GM18870 (cell line): Measurements from ENCODE around the gene NEK6.

ENCODE experiments used
- ATAC-seq: cut with Tn5 transposase; IDR thresholded peaks from one replicate; pipeline ENCODE4 v1.9.1; 2021; ENCODE audit warnings: moderate library complexity; ENCODE audit not compliant: unreplicated experiment

The NEK6 gene

GRCh38 chr9:124366476-124367220, 108.9 kb downstream of the NEK6 start:
- no peak for ATAC-seq

- no peak for ATAC-seq
These were observed 110.9 kb downstream of the NEK6 start for GRCh38 chr9:124368692-124369091.

GRCh38 chr9:124369231-124369797, 111.6 kb downstream of the NEK6 start:
- no peak for ATAC-seq

- no peak for ATAC-seq
These were observed 113.3 kb downstream of the NEK6 start for GRCh38 chr9:124370896-124371582.

GRCh38 chr9:124372038-124372437, 114.3 kb downstream of the NEK6 start:
- ATAC-seq: no peak

- ATAC-seq: no peak
These were observed 115.6 kb downstream of the NEK6 start for GRCh38 chr9:124373386-124373785.

- no peak for ATAC-seq
These were observed 116.1 kb downstream of the NEK6 start for GRCh38 chr9:124373851-124374250.

- ATAC-seq: no peak
These were observed 118.0 kb downstream of the NEK6 start for GRCh38 chr9:124375726-124376125.

- ATAC-seq: no peak
These were observed 118.6 kb downstream of the NEK6 start for GRCh38 chr9:124376329-124376728.

GRCh38 chr9:124377551-124378406, 120.0 kb downstream of the NEK6 start:
- ATAC-seq: no peak

GRCh38 chr9:124381170-124381945, 123.6 kb downstream of the NEK6 start:
- no peak for ATAC-seq

GRCh38 chr9:124384210-124384609, 126.5 kb downstream of the NEK6 start:
- no peak for ATAC-seq

- ATAC-seq: no peak
These were observed 127.1 kb downstream of the NEK6 start for GRCh38 chr9:124384846-124385245.

GRCh38 chr9:124385623-124386022, 127.9 kb downstream of the NEK6 start:
- no peak for ATAC-seq

- no peak for ATAC-seq
These were observed 128.5 kb downstream of the NEK6 start for GRCh38 chr9:124386201-124386600.

GRCh38 chr9:124388275-124389048, 130.7 kb downstream of the NEK6 start:
- ATAC-seq: no peak

GRCh38 chr9:124389146-124389939, 131.6 kb downstream of the NEK6 start:
- ATAC-seq: no peak

GRCh38 chr9:124390794-124391658, 133.3 kb downstream of the NEK6 start:
- no peak for ATAC-seq
